Neuronal stem cell (in vitro differentiated cells): Measurements from ENCODE around the gene ZMYM2.

Source experiments
- DNase-seq: peaks from one replicate; pipeline ENCODE4 v3.0.0-alpha.2; 2013; ENCODE audit warnings: low spot score
- H2AFZ ChIP-seq: one replicate; pipeline ENCODE4 v1.6.1; 2013; ENCODE audit warnings: mild to moderate bottlenecking, low read length, inconsistent platforms
- H2AK5ac ChIP-seq: 2 replicates; pipeline ENCODE4 v1.6.1; 2013; ENCODE audit warnings: low read depth, mild to moderate bottlenecking, inconsistent platforms, low read length, moderate library complexity, mixed read lengths
- H2BK120ac ChIP-seq: 2 replicates; pipeline ENCODE4 v1.6.1; 2013; ENCODE audit warnings: low read depth, mild to moderate bottlenecking, inconsistent platforms, low read length, moderate library complexity, mixed read lengths
- H2BK12ac ChIP-seq: one replicate; pipeline ENCODE4 v1.6.1; 2013; ENCODE audit warnings: low read length, inconsistent platforms
- H2BK15ac ChIP-seq: 2 replicates; pipeline ENCODE4 v1.6.1; 2013; ENCODE audit warnings: mild to moderate bottlenecking, low read length, inconsistent platforms, mixed read lengths
- H2BK5ac ChIP-seq: one replicate; pipeline ENCODE4 v1.6.1; 2013; ENCODE audit warnings: inconsistent platforms, mild to moderate bottlenecking, low read length, moderate library complexity
- H3K14ac ChIP-seq: one replicate; pipeline ENCODE4 v1.6.1; 2013; ENCODE audit warnings: low read length, inconsistent platforms
- H3K18ac ChIP-seq: 2 replicates; pipeline ENCODE4 v1.6.1; 2013; ENCODE audit warnings: low read length, inconsistent platforms
- H3K23ac ChIP-seq: 2 replicates; pipeline ENCODE4 v1.6.1; 2013; ENCODE audit warnings: low read depth, mild to moderate bottlenecking, mixed read lengths, low read length, inconsistent platforms; ENCODE audit not compliant: poor library complexity
- H3K27ac ChIP-seq: replicated peaks from 3 replicates; pipeline ENCODE4 v1.5.1; 2013; ENCODE audit warnings: low read length, inconsistent platforms
- H3K27me3 ChIP-seq, 3 experiments: 2 replicates each; pipeline ENCODE4 v1.6.1; 2013; ENCODE audit warnings: low read length in 3 of 3, mild to moderate bottlenecking in 2 of 3, inconsistent platforms in 1 of 3, low read depth in 1 of 3, mixed read lengths in 1 of 3, moderate library complexity in 1 of 3; ENCODE audit not compliant: control insufficient read depth in 3 of 3, insufficient read depth in 3 of 3
- H3K36me3 ChIP-seq, 2 donors: replicated peaks in 1 of 2; 2 replicates each; pipeline ENCODE4 v1.6.1; 2013; ENCODE audit warnings: low read length in 2 of 2; ENCODE audit not compliant: control insufficient read depth in 2 of 2, insufficient read depth in 2 of 2
- H3K4ac ChIP-seq: 2 replicates; pipeline ENCODE4 v1.6.1; 2013; ENCODE audit warnings: inconsistent platforms, mild to moderate bottlenecking, low read length, moderate library complexity
- H3K4me1 ChIP-seq, 2 donors: 1 replicate in 1 of 2; 2 replicates in 1 of 2; pipeline ENCODE4 v1.6.1; 2013; ENCODE audit warnings: low read length in 2 of 2, low read depth in 1 of 2; ENCODE audit not compliant: control insufficient read depth in 2 of 2, insufficient read depth in 1 of 2
- H3K4me2 ChIP-seq: one replicate; pipeline ENCODE4 v1.6.1; 2013; ENCODE audit warnings: mild to moderate bottlenecking, low read length, inconsistent platforms; ENCODE audit not compliant: insufficient read depth, poor library complexity, severe bottlenecking
- H3K4me3 ChIP-seq, 2 donors: 2 replicates each; pipeline ENCODE4 v1.5.1; 2013; ENCODE audit warnings: low read length in 2 of 2, mild to moderate bottlenecking in 2 of 2, inconsistent platforms in 1 of 2, moderate library complexity in 1 of 2
- H3K79me1 ChIP-seq: one replicate; pipeline ENCODE4 v1.6.1; 2013; ENCODE audit warnings: low read depth, mild to moderate bottlenecking, inconsistent platforms, low read length, moderate library complexity
- H3K9ac ChIP-seq: one replicate; pipeline ENCODE4 v1.6.1; 2013; ENCODE audit warnings: mild to moderate bottlenecking, low read depth, low read length, inconsistent platforms; ENCODE audit not compliant: poor library complexity
- H3K9me3 ChIP-seq, 2 donors: replicated peaks in 1 of 2; 2 replicates each; pipeline versions ENCODE3 to v1.6.1; 2013; ENCODE audit warnings: low read length in 2 of 2, mild to moderate bottlenecking in 2 of 2, inconsistent platforms in 1 of 2, low read depth in 1 of 2, mixed read lengths in 1 of 2, moderate library complexity in 1 of 2; ENCODE audit not compliant: control insufficient read depth in 2 of 2, insufficient read depth in 1 of 2
- H4K8ac ChIP-seq: one replicate; pipeline ENCODE4 v1.6.1; 2013; ENCODE audit warnings: low read depth, mild to moderate bottlenecking, inconsistent platforms, low read length, moderate library complexity
- H4K91ac ChIP-seq: one replicate; pipeline ENCODE4 v1.6.1; 2013; ENCODE audit warnings: low read length, low read depth, mild to moderate bottlenecking, inconsistent platforms; ENCODE audit not compliant: poor library complexity
- WGBS, 2 donors: extraction: QIAGEN DNeasy Blood & Tissue Kit; methylation state at CpG; one replicate each; pipeline ENCODE4 v1.1.7; 2013; ENCODE audit warnings: missing lambda C conversion rate in 2 of 2, mixed read lengths in 1 of 2; ENCODE audit not compliant: insufficient read length in 2 of 2, insufficient replicate concordance in 1 of 2; ENCODE audit errors: extremely low coverage in 2 of 2; 5-methylcytosine and 5-hydroxymethylcytosine counted together

The ZMYM2 gene

GRCh38 chr13:20127262-20127561 lies 168.7 kb downstream of the ZMYM2 start:
- WGBS, 2 donors = no CpG with 5 or more reads among the region's 6 CpGs
- no peak overlapping the region for H3K14ac ChIP-seq
- H3K27me3 ChIP-seq = peaks cover 0 to 56% (median 19%) of the 10 kb centered on the region in 3 experiments
- no peak overlapping the region for H2BK15ac ChIP-seq
- H3K4me1 ChIP-seq = peaks cover 0 to 3% of the 10 kb centered on the region in 2 donors
- no peak overlapping the region for H2AK5ac ChIP-seq
- no peak overlapping the region for H2BK120ac ChIP-seq
- H2BK12ac ChIP-seq = no peak overlapping the region
- H3K9me3 ChIP-seq = no peaks in the 10 kb centered on the region
- peak overlapping the region; percentile 90 for H3K4me2 ChIP-seq
- no peak overlapping the region for H3K27ac ChIP-seq
- DNase-seq = no peak
- no peaks in the 10 kb centered on the region for H3K36me3 ChIP-seq
- no peak overlapping the region for H4K8ac ChIP-seq
- no peak overlapping the region for H4K91ac ChIP-seq
- H3K23ac ChIP-seq = peak overlapping the region; percentile 34
- no peak overlapping the region for H2BK5ac ChIP-seq
- H2AFZ ChIP-seq = peak overlapping the region; percentile 100
- no peaks in the 10 kb centered on the region for H3K79me1 ChIP-seq
- H3K4me3 ChIP-seq = peak overlapping the region in 1 of 2 donors; percentile 48
- no peak overlapping the region for H3K4ac ChIP-seq
- no peak overlapping the region for H3K18ac ChIP-seq
- no peak overlapping the region for H3K9ac ChIP-seq

DNA sequence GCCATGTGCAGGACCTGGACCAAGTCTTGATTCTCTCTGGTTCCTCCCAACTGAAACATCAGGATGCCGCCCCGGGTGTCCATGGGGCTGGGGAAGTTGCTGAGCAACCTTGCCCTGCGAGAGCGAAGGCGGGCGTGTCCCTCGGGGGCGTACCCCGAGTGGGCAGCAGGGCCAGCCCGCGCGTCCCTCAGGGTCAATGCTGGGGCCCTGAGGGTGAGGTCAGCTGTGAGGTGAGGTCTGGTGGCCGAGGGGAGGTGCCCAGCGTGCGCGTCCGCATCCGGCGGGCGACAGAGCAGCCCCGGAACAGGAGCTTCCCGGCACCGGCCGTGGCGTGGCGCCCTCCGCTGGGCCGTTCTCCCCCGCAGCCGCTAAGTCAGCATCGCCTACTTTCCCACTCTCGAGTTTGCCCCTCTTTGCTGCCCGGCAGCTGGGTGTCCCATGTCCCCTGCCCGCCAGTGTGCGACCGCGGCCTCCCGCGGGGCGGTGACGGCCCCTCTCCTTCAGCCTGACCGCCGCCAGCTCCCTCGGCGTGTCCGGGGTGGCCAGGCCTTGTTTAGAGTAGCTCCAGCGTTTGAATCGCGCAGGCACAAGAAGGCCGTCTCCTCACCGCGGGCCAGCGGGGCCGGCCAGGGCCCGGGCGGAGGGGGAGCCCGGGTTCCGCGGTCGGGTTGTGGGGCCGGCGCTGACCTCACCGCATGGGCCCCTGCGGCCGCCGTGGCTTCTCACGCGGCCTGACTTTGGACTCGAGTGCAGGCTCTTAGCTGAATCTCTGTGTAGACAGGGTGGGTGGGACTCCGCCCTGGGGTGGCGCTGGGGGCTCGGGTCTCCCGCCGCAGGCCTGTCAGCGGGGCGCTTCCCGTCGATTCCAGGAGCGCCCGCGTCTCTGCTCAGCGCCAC lies 169.3 kb downstream of the ZMYM2 start:
- Histone ChIP-seq H3K27ac (no peak overlapping the region), H3K23ac (peak overlapping the region; percentile 57)
- WGBS, 2 donors = no CpG with 5 or more reads among the region's 82 CpGs

DNA sequence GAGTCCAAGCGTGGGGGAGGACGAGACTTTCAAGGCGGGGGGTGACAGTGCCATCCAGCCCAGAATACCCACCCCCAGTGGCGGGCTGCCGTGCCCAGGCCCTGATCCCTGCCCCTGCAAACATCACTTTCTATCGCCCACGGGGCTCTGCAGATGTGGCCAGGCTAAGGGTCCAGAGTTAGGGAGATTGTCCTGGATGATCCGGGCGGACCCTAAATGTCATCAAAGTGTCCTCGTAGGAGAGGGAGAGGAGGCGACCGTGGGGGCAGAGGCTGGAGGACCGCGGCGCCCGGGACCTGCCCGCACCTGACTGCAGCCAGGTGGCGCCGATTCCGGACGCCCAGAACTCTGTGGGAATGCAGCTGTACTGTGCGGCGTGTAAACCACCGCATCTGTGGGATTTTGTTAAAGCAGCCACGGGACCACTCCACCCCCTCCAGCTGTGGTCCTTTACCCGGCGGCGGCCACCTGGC lies 170.0 kb downstream of the ZMYM2 start:
- H3K4me2 ChIP-seq = peak overlapping the region; percentile 90
- H4K91ac ChIP-seq = no peak overlapping the region
- H3K79me1 ChIP-seq = no peaks in the 10 kb centered on the region
- no peak overlapping the region for H3K14ac ChIP-seq
- peak overlapping the region; percentile 100 for H2AFZ ChIP-seq
- H3K9me3 ChIP-seq = no peaks in the 10 kb centered on the region
- no CpG with 5 or more reads among the region's 28 CpGs for WGBS, 2 donors
- H3K18ac ChIP-seq = peak overlapping the region; percentile 96
- no peaks in the 10 kb centered on the region for H3K36me3 ChIP-seq
- H2BK5ac ChIP-seq = no peak overlapping the region
- no peak overlapping the region for H3K27ac ChIP-seq
- no peak overlapping the region for H3K23ac ChIP-seq
- H4K8ac ChIP-seq = no peak overlapping the region
- H3K27me3 ChIP-seq = peaks cover 0 to 56% (median 19%) of the 10 kb centered on the region in 3 experiments
- no peak overlapping the region for H2BK12ac ChIP-seq
- no peak overlapping the region for H2BK120ac ChIP-seq
- peak overlapping the region; percentile 48 to 89 for H3K4me3 ChIP-seq
- DNase-seq = no peak
- H3K9ac ChIP-seq = no peak overlapping the region
- H2AK5ac ChIP-seq = no peak overlapping the region
- no peak overlapping the region for H3K4ac ChIP-seq
- peaks cover 0 to 3% of the 10 kb centered on the region in 2 donors for H3K4me1 ChIP-seq
- H2BK15ac ChIP-seq = no peak overlapping the region

More for the DNA sequence above, 169.3 kb downstream of the ZMYM2 start:
- peak; percentile 57 for DNase-seq
- H2BK12ac ChIP-seq = peak overlapping the region; percentile 84
- H2BK5ac ChIP-seq = no peak overlapping the region
- no peak overlapping the region for H4K91ac ChIP-seq
- H2BK15ac ChIP-seq = peak overlapping the region; percentile 86
- H3K4ac ChIP-seq = no peak overlapping the region
- no peaks in the 10 kb centered on the region for H3K79me1 ChIP-seq
- no peak overlapping the region for H2BK120ac ChIP-seq
- peak overlapping the region; percentile 100 for H2AFZ ChIP-seq
- no peaks in the 10 kb centered on the region for H3K9me3 ChIP-seq
- H2AK5ac ChIP-seq = no peak overlapping the region
- H3K27me3 ChIP-seq = peaks cover 0 to 56% (median 19%) of the 10 kb centered on the region in 3 experiments
- H3K18ac ChIP-seq = peak overlapping the region; percentile 96
- peaks cover 0 to 3% of the 10 kb centered on the region in 2 donors for H3K4me1 ChIP-seq
- peak overlapping the region; percentile 73 for H3K14ac ChIP-seq
- no peak overlapping the region for H4K8ac ChIP-seq
- H3K9ac ChIP-seq = peak overlapping the region; percentile 88
- no peaks in the 10 kb centered on the region for H3K36me3 ChIP-seq
- peak overlapping the region; percentile 48 to 89 for H3K4me3 ChIP-seq
- H3K4me2 ChIP-seq = peak overlapping the region; percentile 90

GRCh38 chr13:20129076-20129475 lies 170.5 kb downstream of the ZMYM2 start:
- Histone ChIP-seq H3K9ac (no peak overlapping the region), H3K23ac (no peak overlapping the region), H3K4me2 (no peak overlapping the region), H2BK120ac (no peak overlapping the region), H2BK15ac (no peak overlapping the region), H3K4me1 (peaks cover 0 to 3% of the 10 kb centered on the region in 2 donors), H3K27me3 (peaks cover 0 to 56% (median 19%) of the 10 kb centered on the region in 3 experiments), H2AK5ac (no peak overlapping the region), H4K91ac (no peak overlapping the region), H4K8ac (no peak overlapping the region), H3K14ac (no peak overlapping the region), H3K18ac (no peak overlapping the region), H2AFZ (peak overlapping the region; percentile 100), H3K79me1 (no peaks in the 10 kb centered on the region), H2BK12ac (no peak overlapping the region), H3K36me3 (no peaks in the 10 kb centered on the region), H3K4ac (no peak overlapping the region), H3K27ac (no peak overlapping the region), H3K9me3 (no peaks in the 10 kb centered on the region), H3K4me3 (no peak overlapping the region), H2BK5ac (no peak overlapping the region)
- no peak for DNase-seq
- no CpG with 5 or more reads among the region's 18 CpGs for WGBS, 2 donors
